ENCODE measurements around the gene PLXDC1. TPM values are rescaled to one million over a fixed set of nuclear protein-coding genes. Genes with fewer than 3 reads are reported as not detected.
"Not testable (repeated sequence)": the region's sequence is repeated elsewhere in the genome, so short reads cannot be mapped to it uniquely, and the experiment has no call there.

PLXDC1 gene
- total and polyA plus RNA-seq, 9 donors: 11.6 to 58.6 (median 32.3) TPM

DNA sequence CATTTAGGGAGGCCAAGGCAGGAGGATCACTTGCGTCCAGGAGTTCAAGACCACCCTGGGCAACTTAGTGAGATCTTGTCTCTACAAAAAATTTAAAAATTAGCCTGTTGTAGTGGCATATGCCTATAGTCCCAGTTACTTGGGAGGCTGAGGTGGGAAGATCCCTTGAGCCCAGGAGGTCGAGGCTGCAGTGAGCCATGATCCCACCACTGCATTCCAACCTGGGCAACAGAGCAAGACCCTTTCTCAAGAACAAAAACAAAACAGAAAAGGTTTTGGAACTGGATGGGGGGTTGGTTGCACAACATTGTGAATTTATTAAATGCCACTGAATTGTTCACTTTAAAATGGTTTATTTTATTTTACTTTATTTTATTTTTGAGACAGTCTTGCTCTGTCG is 21.2 kb downstream of the PLXDC1 start:
- intact Hi-C loops (cut with DNase I): no loop called here
- DNase-seq: no peak
- Histone ChIP-seq H3K4me3 (no peak overlapping the region), H3K4me1 (ENCODE audit: insufficient read depth) (no peaks in the 10 kb centered on the region), H3K27me3 (no peaks in the 10 kb centered on the region), H3K27ac (no peak overlapping the region), H3K36me3 (no peaks in the 10 kb centered on the region), H3K9me3 (no peaks in the 10 kb centered on the region)
- no peak for TF ChIP-seq EP300 (IDR thresholded peaks at IDR 0.05)
- TF ChIP-seq POLR2A (IDR thresholded peaks at IDR 0.05): no peak
- TF ChIP-seq, protein P1, sequence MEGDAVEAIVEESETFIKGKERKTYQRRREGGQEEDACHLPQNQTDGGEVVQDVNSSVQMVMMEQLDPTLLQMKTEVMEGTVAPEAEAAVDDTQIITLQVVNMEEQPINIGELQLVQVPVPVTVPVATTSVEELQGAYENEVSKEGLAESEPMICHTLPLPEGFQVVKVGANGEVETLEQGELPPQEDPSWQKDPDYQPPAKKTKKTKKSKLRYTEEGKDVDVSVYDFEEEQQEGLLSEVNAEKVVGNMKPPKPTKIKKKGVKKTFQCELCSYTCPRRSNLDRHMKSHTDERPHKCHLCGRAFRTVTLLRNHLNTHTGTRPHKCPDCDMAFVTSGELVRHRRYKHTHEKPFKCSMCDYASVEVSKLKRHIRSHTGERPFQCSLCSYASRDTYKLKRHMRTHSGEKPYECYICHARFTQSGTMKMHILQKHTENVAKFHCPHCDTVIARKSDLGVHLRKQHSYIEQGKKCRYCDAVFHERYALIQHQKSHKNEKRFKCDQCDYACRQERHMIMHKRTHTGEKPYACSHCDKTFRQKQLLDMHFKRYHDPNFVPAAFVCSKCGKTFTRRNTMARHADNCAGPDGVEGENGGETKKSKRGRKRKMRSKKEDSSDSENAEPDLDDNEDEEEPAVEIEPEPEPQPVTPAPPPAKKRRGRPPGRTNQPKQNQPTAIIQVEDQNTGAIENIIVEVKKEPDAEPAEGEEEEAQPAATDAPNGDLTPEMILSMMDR (IDR thresholded peaks at IDR 0.05): no peak
- 91 to 95% (median 94%) methylated on average over 3 of the region's 3 CpGs for WGBS, 3 donors

DNA sequence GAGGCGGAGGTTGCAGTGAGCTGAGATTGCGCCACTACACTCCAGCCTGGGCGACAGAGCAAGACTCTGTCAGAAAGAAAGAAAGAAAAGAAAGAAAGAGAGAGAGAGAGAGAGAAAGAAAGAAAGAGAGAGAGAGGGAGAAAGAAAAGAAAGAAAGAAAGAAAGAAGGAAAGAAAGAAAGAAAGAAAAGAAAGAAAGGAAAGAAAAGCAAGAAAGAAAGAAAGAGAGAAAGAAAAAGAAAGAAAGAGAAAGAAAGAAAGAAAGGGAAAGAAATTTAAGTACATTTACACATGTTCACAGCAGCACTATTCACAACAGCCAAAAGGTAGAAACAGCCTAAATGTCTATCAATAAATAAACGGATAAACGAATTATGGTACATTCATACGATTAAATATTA is 21.9 kb downstream of the PLXDC1 start:
- intact Hi-C loops (cut with DNase I): loop anchor here in 1 of 4 donors (2.0 kb wide), 1 partner anchor 67 kb away; no protein-coding TSS in a partner anchor
- not testable (repeated sequence) for H3K4me1 ChIP-seq (ENCODE audit: insufficient read depth); DNase-seq; H3K4me3 ChIP-seq; H3K27ac ChIP-seq; H3K9me3 ChIP-seq; H3K27me3 ChIP-seq; H3K36me3 ChIP-seq
- 72 to 81% (median 77%) methylated on average over 6 of the region's 6 CpGs for WGBS, 3 donors

DNA sequence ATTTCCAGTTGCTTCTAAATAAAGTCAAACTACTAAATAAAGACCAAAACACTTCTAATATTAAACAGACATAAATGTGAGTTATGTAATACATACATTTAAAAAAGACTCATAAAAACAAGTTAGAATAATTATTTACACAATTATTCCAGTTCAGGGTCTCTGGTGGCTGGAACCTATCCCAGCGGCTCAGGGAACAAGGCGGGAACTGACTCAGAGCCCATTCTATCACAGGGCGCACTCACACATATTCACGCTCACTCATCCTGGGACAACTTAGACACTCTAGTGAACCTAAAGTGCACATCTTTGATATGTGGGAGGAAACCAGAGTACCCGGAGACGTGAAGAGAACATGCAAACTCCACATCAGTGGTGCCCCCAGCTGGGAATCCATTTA is 25.0 kb downstream of the PLXDC1 start:
- H3K27me3 ChIP-seq: no peaks in the 10 kb centered on the region
- no peak overlapping the region for H3K4me3 ChIP-seq
- no peak overlapping the region for H3K27ac ChIP-seq
- intact Hi-C loops (cut with DNase I): no loop called here
- no peaks in the 10 kb centered on the region for H3K36me3 ChIP-seq
- H3K4me1 ChIP-seq (ENCODE audit: insufficient read depth): no peaks in the 10 kb centered on the region
- 32 to 57% (median 52%) methylated on average over 6 of the region's 6 CpGs for WGBS, 3 donors
- no peak for TF ChIP-seq POLR2A (IDR thresholded peaks at IDR 0.05)
- no peak for TF ChIP-seq EP300 (IDR thresholded peaks at IDR 0.05)
- TF ChIP-seq, protein P1 (IDR thresholded peaks at IDR 0.05): no peak
- no peaks in the 10 kb centered on the region for H3K9me3 ChIP-seq
- no peak for DNase-seq

DNA sequence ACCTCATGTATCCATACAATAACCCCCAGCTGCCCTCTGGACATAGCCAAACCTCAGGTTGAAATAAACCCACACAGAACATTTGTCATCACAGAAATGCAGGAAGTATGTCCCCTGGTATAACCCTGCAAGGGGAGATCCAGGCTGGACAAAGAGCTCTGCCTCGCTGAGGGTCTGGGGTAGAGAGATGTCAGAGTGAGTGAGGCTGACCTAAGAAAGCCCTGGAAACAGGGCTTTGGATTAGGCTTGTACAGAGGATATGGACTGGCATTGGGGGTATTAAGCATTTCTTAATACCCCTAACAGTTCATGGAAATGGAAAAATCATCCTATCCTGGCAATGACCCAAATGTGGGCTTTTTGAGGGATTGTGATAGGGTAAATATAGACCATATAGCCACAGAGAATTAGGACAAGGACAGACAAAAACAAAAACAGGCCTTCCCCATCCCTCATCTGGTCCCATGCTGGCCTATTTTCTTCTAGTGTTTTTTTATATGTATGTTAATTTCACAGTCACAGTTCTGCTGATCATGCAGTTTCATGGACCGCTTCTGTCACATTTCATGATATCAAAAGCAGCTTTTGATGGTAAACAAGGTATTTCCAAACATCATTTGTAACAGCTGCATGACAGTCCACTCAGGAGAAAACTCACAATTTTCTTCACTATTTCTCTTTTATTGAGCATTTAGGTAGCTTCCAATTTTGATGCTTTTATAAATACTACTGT is 26.1 kb downstream of the PLXDC1 start:
- Histone ChIP-seq H3K36me3 (no peaks in the 10 kb centered on the region), H3K4me3 (no peak overlapping the region), H3K9me3 (no peaks in the 10 kb centered on the region), H3K27ac (no peak overlapping the region), H3K27me3 (no peaks in the 10 kb centered on the region), H3K4me1 (ENCODE audit: insufficient read depth) (no peaks in the 10 kb centered on the region)
- no peak for TF ChIP-seq POLR2A (IDR thresholded peaks at IDR 0.05)
- no peak for TF ChIP-seq EP300 (IDR thresholded peaks at IDR 0.05)
- TF ChIP-seq, protein P1 (IDR thresholded peaks at IDR 0.05): no peak
- intact Hi-C loops (cut with DNase I): no loop called here
- 90 to 96% (median 94%) methylated on average over 2 of the region's 2 CpGs for WGBS, 3 donors
- no peak for DNase-seq

DNA sequence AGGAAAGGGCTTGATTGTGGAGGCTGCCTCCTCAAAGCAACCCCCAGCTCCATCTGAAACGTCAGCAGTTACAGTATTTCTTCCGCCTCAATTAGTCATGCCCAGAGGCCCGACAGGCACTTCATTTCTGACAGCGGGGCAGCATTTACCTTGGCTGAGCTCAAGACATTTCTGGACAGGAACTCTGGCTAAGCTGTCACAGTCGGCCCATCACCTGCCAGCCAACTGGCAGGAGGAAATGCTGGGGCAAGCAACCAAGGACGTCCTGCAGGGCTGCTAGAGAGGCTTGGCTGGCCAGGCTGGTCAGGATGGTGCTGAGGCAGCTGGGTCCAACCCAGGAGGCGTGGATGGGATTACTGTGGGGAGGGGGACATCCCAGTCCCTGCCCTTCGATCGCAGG is 27.8 kb downstream of the PLXDC1 start:
- no peak for DNase-seq
- Histone ChIP-seq H3K27me3 (no peaks in the 10 kb centered on the region), H3K9me3 (no peaks in the 10 kb centered on the region), H3K4me3 (no peak overlapping the region), H3K36me3 (no peaks in the 10 kb centered on the region), H3K4me1 (ENCODE audit: insufficient read depth) (no peaks in the 10 kb centered on the region), H3K27ac (no peak overlapping the region)
- intact Hi-C loops (cut with DNase I): no loop called here
- TF ChIP-seq POLR2A (IDR thresholded peaks at IDR 0.05): no peak
- TF ChIP-seq, protein P1 (IDR thresholded peaks at IDR 0.05): no peak
- WGBS, 3 donors: 91 to 92% (median 91%) methylated on average over 9 of the region's 9 CpGs
